Loucy (cell line): ENCODE data around the gene ADAMTS12.

Experiments
- H2AFZ ChIP-seq: fragments of 200-600 bp; sonication (generic); 2 replicates; pipeline ENCODE4 v1.6.0; 2016; ENCODE audit warnings: antibody characterized with exemption, mild to moderate bottlenecking, low read length, moderate library complexity
- H3F3A ChIP-seq: fragments of 200-600 bp; 2 replicates; pipeline ENCODE4 v1.6.0; 2016; ENCODE audit warnings: antibody characterized with exemption, low read depth, mild to moderate bottlenecking
- H3K27me3 ChIP-seq: fragments of 200-600 bp; sonication (generic); 2 replicates; pipeline ENCODE4 v1.6.1; 2014; ENCODE audit warnings: low read length, mild to moderate bottlenecking; ENCODE audit not compliant: insufficient read depth, poor library complexity, severe bottlenecking
- H3K36me3 ChIP-seq: fragments of 200-600 bp; sonication (generic); 2 replicates; pipeline ENCODE4 v1.6.1; 2016; ENCODE audit warnings: low read length; ENCODE audit not compliant: insufficient read depth
- H3K4me1 ChIP-seq: fragments of 200-600 bp; sonication (generic); 2 replicates; pipeline ENCODE4 v1.5.1; 2014; ENCODE audit warnings: low read length, mild to moderate bottlenecking; ENCODE audit not compliant: insufficient read depth, poor library complexity, severe bottlenecking
- H3K4me2 ChIP-seq: fragments of 200-600 bp; sonication (generic); 2 replicates; pipeline ENCODE4 v1.6.0; 2014; ENCODE audit warnings: antibody characterized with exemption, low read length, low read depth, mild to moderate bottlenecking; ENCODE audit not compliant: poor library complexity, severe bottlenecking
- H3K4me3 ChIP-seq: fragments of 200-600 bp; sonication (generic); 2 replicates; pipeline ENCODE4 v1.5.1; 2014; ENCODE audit warnings: low read length, mild to moderate bottlenecking, mixed read lengths; ENCODE audit not compliant: poor library complexity, severe bottlenecking
- H3K79me2 ChIP-seq: fragments of 200-600 bp; sonication (generic); 2 replicates; pipeline ENCODE4 v1.6.1; 2014; ENCODE audit warnings: low read length; ENCODE audit not compliant: insufficient read depth
- H3K9ac ChIP-seq: fragments of 200-600 bp; sonication (generic); 2 replicates; pipeline ENCODE4 v1.6.0; 2014; ENCODE audit warnings: mild to moderate bottlenecking, low read depth, low read length, moderate library complexity; ENCODE audit not compliant: poor library complexity, severe bottlenecking
- H3K9me2 ChIP-seq: fragments of 200-600 bp; sonication (generic); replicated peaks from 2 replicates; pipeline ENCODE4 v1.6.1; 2016; ENCODE audit warnings: low read depth, low read length, mixed read lengths
- H3K9me3 ChIP-seq: fragments of 200-600 bp; sonication (generic); 2 replicates; pipeline ENCODE4 v1.6.1; 2014; ENCODE audit warnings: mild to moderate bottlenecking, antibody characterized with exemption, low read length, low read depth; ENCODE audit not compliant: insufficient read depth
- H4K20me1 ChIP-seq: fragments of 200-600 bp; sonication (generic); 2 replicates; pipeline ENCODE4 v1.6.0; 2014; ENCODE audit warnings: antibody characterized with exemption, low read length, mild to moderate bottlenecking; ENCODE audit not compliant: insufficient read depth, poor library complexity, severe bottlenecking
- EZH2phosphoT487 ChIP-seq: fragments of 200-600 bp; IDR thresholded peaks from 2 replicates; pipeline ENCODE4 v1.6.1; 2018; ENCODE audit warnings: antibody characterized with exemption, mild to moderate bottlenecking, moderate library complexity, borderline replicate concordance
- TF ChIP-seq, protein P1 (sequence below): fragments of 200-600 bp; sonication (generic); conservative IDR thresholded peaks from 2 replicates; pipeline ENCODE4 v1.5.1; 2014; ENCODE audit warnings: mild to moderate bottlenecking, antibody characterized with exemption, low read length

Gene ADAMTS12

DNA sequence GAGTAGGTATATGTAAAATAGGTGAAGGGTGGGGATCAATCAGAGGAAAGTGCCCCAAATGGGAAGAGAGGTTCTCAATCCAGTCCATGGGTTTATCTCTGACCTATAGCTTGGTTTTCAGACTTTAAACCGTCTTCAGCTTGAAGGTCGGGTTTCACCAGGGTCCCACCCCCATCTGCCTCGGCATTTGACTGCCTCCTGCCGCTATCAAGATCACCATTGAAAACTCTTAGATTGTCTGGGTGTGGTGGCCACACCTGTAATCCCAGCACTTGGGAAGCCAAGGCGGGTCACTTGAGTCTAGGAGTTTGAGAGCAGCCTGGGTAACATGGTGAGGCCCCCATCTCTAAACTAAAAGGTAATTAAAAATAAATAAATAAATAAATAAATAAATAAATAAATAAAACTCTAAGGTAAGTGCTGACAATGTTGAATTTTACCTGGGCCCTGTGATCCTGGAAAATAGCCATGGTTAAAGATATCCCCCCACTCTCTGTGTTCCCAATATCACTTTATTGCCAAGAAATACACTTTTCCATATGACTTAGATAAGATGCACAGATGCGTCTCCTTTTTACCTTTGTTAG, 402.2 kb downstream of the ADAMTS12 start:
- H3K4me3 ChIP-seq, result no peak overlapping the region
- no peaks in the 10 kb centered on the region for H3F3A ChIP-seq
- H3K4me1 ChIP-seq, result no peaks in the 10 kb centered on the region
- H3K79me2 ChIP-seq, result no peaks in the 10 kb centered on the region
- H3K9ac ChIP-seq, result no peak overlapping the region
- H3K27me3 ChIP-seq, result no peaks in the 10 kb centered on the region
- TF ChIP-seq EZH2phosphoT487, result no peak
- TF ChIP-seq, protein P1, sequence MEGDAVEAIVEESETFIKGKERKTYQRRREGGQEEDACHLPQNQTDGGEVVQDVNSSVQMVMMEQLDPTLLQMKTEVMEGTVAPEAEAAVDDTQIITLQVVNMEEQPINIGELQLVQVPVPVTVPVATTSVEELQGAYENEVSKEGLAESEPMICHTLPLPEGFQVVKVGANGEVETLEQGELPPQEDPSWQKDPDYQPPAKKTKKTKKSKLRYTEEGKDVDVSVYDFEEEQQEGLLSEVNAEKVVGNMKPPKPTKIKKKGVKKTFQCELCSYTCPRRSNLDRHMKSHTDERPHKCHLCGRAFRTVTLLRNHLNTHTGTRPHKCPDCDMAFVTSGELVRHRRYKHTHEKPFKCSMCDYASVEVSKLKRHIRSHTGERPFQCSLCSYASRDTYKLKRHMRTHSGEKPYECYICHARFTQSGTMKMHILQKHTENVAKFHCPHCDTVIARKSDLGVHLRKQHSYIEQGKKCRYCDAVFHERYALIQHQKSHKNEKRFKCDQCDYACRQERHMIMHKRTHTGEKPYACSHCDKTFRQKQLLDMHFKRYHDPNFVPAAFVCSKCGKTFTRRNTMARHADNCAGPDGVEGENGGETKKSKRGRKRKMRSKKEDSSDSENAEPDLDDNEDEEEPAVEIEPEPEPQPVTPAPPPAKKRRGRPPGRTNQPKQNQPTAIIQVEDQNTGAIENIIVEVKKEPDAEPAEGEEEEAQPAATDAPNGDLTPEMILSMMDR, result no peak
- no peaks in the 10 kb centered on the region for H4K20me1 ChIP-seq
- H3K9me2 ChIP-seq, result no peaks in the 10 kb centered on the region
- H3K4me2 ChIP-seq, result no peak overlapping the region
- H3K9me3 ChIP-seq, result no peaks in the 10 kb centered on the region
- H2AFZ ChIP-seq, result no peak overlapping the region
- H3K36me3 ChIP-seq, result no peaks in the 10 kb centered on the region

DNA sequence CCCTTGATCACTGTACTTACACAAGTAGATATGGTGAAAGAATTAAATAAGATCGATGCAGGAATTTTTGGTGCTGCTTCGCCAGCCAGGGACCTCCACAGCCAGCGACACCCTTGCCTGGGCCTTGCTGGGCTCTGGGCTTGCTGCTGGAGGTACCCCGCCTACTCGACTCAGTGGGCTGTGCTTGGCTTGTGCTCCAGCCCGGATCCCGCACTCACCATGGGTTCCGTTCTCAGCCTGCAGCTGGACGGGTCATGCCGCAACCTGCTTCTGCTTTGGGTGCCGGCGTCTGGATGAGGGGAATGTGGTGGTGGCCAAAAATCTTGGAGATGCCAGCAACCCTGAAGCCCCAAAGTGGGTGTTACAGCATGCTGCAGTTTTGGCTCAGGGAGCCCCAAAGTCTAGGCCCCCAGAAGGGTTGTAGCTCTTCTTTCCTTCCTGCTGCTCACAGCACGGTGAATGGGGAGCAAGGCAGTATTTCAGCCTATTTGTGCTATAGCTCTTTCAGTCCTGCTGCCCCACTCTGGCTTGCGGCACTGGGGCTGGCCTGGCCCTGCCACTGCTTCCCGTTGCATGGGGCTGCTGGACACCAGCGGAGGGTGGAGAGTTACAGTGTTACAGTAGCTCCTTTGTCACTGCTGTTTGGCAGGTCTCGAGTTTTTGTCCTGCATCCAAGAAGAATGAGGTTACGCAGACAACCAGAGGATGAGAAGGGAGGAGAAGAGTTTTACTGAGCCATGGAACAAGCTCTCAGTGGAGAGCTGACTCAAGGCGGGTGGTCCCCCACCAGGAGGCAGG, 403.0 kb downstream of the ADAMTS12 start:
- H3K4me2 ChIP-seq, result no peak overlapping the region
- no peaks in the 10 kb centered on the region for H4K20me1 ChIP-seq
- no peaks in the 10 kb centered on the region for H3K27me3 ChIP-seq
- no peak overlapping the region for H3K4me3 ChIP-seq
- TF ChIP-seq, protein P1, result no peak
- no peak for TF ChIP-seq EZH2phosphoT487
- H2AFZ ChIP-seq, result no peak overlapping the region
- H3K9ac ChIP-seq, result no peak overlapping the region
- H3K79me2 ChIP-seq, result no peaks in the 10 kb centered on the region
- H3K9me2 ChIP-seq, result no peaks in the 10 kb centered on the region
- H3K36me3 ChIP-seq, result no peaks in the 10 kb centered on the region
- no peaks in the 10 kb centered on the region for H3K9me3 ChIP-seq
- H3F3A ChIP-seq, result no peaks in the 10 kb centered on the region
- H3K4me1 ChIP-seq, result no peaks in the 10 kb centered on the region

- no peaks in the 10 kb centered on the region for H3K27me3 ChIP-seq
- H3K9ac ChIP-seq, result no peak overlapping the region
- no peak for TF ChIP-seq EZH2phosphoT487
- TF ChIP-seq, protein P1, result no peak
- no peaks in the 10 kb centered on the region for H3F3A ChIP-seq
- no peaks in the 10 kb centered on the region for H4K20me1 ChIP-seq
- H3K4me2 ChIP-seq, result no peak overlapping the region
- H3K36me3 ChIP-seq, result no peaks in the 10 kb centered on the region
- no peak overlapping the region for H3K4me3 ChIP-seq
- H3K4me1 ChIP-seq, result no peaks in the 10 kb centered on the region
- no peaks in the 10 kb centered on the region for H3K9me2 ChIP-seq
- H3K79me2 ChIP-seq, result no peaks in the 10 kb centered on the region
- H3K9me3 ChIP-seq, result no peaks in the 10 kb centered on the region
- no peak overlapping the region for H2AFZ ChIP-seq
Measured at GRCh38 chr5:33487236-33487635, 404.6 kb downstream of the ADAMTS12 start.
